Ureter (tissue), 1 donor: ENCODE results near the gene IGFLR1. TPM values are rescaled to one million over a fixed set of nuclear protein-coding genes. Genes with fewer than 3 reads are reported as not detected.
"Not testable (repeated sequence)": the region's sequence is repeated elsewhere in the genome, so short reads cannot be mapped to it uniquely, and the experiment has no call there.

Source experiments
- DNase-seq: peaks from one replicate; pipeline ENCODE4 v3.0.0-alpha.2; 2020; ENCODE audit warnings: low spot score
- total RNA-seq: library from RNA; stranded (reverse); gene quantifications from one replicate; pipeline ENCODE4 v1.2.4, GENCODE V29; 2023
- donor health status: DM: yes; HTN: yes; CAD: no.

IGFLR1 gene
- total RNA-seq, 1 donor from 2014 or later, result 14.7 TPM

DNA sequence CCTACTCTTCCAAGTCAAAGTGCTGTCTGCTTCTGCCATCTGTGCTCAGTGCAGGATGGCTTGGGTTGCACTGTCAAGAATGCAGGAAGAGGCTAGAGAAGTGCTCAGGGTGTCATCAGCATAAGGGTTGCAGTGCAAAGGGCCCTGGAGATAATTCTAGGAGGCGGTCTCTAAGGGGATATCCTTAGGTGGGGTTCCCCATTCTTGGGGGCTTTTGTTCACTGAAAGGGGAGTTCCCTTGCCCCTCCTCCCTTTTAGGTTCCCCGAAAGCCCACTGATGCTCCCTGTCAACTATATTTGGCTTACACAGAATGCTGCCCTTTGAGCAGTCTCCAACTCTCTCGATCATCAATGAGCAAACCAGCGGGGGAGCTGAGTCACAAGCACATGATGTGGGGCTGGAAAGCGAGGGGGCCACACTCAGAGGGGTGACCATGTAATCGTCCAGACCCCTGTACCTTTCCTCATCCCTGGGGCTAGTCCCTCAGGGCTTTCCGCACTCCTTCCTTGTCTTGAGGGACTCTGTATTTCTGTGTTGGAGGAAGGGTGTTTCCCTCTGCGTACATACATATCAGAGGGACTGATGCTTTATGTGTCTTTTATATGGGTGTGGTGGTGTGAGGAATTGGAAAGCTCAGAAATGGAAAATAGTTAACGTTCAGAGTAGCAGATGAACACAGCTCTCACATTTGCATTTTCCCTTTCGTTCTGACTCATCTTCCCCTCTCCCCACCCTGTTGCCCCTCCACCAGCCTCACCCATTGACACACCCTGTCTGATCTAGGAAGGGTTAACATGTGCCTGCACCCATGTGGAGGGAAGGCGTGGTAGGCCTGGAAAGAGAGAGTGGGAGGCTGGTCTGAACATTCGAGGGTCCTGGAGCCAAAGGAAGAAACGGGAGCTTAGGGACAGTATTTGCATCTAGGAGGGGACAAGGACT lies 31.2 kb downstream of the IGFLR1 start:
- DNase-seq, result no peak

DNA sequence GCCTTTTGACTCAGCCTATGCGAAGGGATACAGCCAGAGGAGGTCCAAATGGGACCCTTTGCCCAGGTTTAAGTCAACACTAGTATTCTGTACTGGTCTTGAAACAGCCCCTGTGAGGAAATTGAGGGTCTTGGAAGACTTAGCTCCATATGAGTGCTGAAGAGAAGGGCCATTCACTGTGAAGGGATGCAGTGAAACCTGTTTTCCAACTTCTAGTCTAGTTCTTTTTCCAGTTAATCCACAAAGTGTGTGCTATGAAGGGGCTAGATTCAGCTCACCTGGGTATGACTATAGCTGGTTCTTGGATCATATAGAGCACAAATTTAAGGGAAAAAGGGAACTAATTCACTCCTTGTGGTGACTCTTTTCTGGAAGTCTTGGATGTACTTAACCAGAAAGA lies 33.9 kb downstream of the IGFLR1 start:
- DNase-seq, result no peak

DNA sequence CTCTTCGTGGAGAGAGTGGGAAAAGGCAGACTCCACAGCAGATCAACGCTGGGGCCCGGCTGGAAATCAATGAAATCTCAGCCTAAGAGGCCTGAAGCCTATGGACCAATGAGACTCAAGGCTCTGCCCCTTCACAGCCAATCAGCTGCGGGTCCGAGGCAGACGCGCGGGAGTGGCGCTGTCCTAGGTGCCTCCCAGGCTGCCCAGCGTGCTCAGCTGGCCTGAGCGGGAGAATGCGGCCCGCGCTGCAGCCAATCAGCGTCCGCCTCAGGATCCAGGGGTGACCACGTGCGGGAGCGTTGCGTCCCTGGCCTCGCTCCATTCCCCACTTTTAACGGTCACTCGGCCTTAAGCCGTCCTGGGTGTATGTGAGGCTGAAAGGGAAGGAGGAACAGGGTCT lies 38.0 kb downstream of the IGFLR1 start, which contains the start of gene ZBTB32:
ZBTB32 (plus strand) TSS at position 341 of the 400 bp plus-strand sequence. CDS start 10,069 bp downstream, outside the sequence.
- DNase-seq, result no peak

DNA sequence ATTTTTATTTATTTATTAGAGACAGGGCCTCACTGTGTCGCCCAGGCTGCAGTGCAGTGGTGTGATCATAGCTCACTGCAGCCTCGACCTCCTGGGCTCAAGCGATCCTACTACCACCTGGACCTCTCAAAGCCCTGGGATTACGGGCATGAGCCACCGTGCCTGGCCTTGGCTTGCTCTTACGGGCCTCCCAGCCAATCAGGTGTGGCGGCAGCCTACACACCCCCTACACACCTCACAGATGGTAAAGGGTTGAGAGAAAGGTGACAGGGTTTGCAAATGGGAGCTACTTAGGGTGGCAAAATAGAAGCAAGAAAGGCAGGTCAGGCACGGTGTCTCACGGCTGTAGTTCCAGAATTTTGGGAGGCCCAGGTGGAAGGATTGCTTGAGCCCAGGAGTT lies 38.9 kb downstream of the IGFLR1 start:
- no peak for DNase-seq

DNA sequence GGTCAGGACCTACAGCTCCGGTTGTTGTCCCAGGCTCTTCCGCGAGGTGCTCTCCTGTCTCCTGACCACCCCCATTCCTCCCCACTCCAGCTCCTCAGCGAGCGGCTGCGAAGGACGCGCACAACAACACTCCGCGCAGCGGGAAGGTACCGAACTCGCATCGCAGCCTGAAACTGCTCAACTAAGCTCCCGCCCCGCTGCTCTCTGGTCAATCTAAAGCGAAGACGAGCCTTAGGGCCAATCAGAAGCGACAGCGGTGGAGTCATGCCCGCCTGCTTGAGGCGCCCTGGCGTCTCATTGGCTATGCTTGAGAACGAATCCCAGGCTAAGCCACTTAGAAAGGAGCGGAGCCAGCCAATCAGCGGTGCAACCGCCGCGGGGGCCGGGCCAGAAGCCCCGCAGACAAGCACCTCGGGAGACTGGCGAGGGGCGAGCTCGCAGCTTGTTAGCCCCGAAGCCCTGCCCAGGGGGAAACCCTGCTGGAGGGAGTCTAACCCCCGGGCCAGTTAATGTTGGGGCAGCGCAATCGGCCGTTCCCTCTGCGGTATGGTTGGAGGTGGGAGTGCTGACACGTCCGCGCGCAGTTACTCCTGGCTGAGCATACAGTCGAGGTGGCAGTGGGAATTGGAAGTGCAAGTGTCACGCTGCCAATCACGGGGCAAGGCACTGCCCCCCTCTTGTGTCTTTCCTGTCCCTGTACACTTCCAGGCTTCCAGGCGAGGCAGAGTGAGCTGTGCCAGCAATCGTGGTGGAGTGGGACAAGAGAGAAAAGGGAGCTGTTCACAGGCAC lies 39.8 kb downstream of the IGFLR1 start:
- DNase-seq, result peak; percentile 94

DNA sequence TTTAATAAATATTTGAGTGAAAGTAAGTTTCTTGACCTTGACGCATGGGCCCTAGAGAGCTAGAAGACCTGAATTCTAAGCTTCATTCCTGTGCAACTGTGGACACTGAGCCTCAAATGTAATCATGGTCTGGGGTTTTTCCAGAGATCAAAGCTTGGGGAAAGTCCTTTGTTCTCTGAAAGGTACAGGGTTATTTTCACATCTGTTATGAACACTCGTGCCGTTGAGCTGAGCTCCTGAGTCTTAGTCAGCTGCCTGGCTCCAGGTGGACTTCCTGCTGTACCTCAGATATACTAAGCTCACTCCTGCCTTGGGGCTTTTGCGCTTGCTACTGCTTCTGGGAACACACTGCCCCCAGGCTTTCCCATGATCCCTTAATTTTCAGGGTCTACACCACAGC lies 45.4 kb downstream of the IGFLR1 start:
- no peak for DNase-seq

DNA sequence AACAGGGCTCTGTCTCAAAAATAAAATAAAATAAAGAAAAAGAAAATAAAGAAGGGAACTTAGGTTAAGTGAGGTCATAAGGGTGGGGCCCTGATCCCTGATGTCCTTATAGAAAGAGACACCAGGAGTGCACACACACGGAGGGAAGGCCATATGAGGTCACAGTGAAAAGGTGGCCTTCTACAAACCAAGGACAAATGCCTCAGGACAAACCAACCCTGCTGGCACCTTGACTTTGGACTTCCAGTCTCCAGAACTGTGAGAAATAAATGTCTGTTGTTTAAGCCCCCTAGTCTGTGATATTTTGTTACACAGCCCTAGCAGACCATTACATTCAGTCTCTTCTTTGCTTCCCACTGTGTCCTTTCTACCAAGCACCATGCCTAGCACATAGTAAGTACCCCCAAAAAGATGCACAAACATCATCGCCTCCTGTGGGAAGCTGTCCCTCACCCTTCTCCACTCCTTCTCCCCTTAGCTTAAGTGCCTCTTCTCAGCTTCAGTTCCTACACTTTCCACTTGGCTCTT lies 46.3 kb downstream of the IGFLR1 start:
- no peak for DNase-seq

DNA sequence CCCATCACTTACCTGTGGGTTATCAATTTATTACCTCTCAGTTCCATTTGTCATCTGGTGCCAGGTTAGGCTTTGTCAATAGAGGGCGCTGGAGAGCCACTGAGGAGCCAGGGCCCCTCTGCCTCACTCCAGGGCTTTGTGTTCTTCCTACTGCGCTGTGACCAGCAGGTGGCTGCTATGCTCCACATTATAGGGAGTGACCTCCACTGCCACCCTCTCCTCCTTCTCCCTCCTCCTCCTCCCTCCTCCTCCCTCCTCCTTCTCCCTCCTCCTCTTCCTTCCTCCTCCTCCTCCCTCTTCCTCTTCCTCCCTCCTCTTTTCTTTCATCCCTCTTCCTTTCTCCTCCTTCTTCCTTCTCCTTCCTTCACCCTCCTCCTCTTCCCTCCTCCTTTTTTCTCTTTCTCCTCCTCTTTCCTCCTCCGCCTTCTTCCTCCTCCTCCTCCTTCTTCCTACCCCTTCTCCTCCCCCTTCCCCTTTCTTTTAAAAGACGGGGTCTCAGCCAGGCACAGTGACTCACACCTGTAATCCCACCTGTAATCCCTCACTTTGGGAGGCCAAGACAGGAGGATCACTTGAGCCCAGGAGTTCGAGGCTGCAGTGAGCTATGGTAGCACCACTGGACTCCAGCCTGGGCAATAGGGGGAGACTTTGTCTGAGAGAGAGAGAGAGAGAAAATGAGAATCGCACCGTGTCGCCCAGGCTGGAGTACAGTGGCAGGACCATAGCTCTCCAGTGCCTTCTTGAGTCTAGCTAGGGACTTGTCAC lies 48.2 kb downstream of the IGFLR1 start:
- peak; percentile 89 for DNase-seq

DNA sequence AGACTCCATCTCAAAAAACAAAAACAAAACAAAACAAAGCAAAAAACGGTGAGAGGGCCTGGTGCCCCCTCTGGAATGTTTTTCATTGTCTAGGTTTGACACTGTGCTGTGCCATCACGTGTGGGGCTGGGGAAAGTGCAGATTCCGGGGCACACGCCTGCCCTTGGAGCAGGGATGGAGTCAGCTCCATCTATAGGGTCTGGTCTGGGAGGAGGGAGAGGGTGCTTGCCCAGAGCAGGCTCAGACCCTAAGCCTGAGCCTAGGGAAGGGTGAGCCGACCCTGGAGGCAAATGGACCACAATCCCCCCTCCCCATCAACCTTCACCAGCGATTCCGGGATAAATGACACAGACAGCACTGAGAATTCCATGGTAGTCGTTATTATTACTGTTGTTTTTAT lies 48.8 kb downstream of the IGFLR1 start:
- no peak for DNase-seq

DNA sequence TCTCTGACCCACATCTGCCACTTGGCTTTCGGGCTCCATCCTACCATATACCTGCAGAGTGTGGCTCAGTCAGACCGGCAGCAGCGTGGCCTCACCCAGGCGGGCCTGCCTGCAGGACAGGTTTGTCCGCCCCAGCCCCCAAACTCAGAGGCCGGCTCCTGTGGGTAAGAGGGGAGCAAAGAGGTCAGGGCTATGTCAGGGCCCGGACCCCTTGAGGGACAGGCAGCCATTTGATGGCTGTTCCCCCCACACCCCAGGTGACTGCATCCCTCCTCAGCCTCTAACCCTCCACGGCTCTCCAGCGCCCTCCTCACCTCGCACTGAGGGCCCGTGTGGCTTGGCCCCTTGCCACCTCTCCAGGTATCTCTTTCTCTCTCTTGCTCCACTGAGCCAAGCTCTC lies 50.2 kb downstream of the IGFLR1 start:
- DNase-seq, result peak; percentile 80

DNA sequence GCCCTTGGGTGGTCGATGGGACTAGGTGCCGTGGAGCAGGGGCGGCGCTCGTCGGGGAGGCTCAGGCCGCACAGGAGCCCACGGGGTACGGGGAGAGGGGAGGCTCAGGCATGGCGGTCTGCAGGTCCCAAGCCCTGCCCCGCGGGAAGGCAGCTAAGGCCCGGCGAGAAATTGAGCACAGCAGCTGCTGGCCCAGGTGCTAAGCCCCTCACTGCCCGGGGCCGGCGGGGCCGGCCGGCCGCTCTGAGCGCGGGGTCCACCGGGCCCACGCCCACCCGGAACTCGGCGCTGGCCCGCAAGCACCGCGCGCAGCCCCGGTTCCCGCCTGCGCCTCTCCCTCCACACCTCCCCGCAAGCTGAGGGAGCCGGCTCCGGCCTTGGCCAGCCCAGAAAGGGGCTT lies 51.1 kb downstream of the IGFLR1 start:
- not testable (repeated sequence) for DNase-seq

DNA sequence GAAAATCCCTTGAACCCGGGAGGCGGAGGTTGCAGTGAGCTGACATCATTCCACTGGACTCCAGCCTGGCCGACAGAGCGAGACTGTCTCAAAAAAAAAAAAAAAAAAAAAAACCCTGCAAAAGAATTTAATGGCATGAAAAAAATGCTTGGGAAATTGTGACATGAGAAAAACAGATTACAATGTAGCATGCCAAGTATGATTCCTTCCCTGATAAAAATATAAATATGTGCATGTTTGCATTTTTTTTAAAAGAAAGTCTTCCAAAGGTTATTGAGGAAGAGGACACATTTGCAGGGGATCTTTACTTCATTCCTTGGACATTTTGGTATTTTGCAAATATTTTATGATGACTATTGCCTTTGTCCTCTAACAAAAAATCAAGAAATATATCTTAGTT lies 52.4 kb downstream of the IGFLR1 start:
- no peak for DNase-seq

Other genes with a start within 250 kb of the IGFLR1 start
- 131 TPM for gene DMKN, start 228.8 kb downstream of the IGFLR1 start, total RNA-seq
- gene SBSN, start 214.1 kb downstream of the IGFLR1 start, total RNA-seq, result not detected
- gene GAPDHS, start 209.0 kb downstream of the IGFLR1 start, total RNA-seq, result not detected
- gene TMEM147, start 196.8 kb downstream of the IGFLR1 start, total RNA-seq, result 113 TPM
- not detected for gene ATP4A, start 178.8 kb downstream of the IGFLR1 start, total RNA-seq
- not detected for gene PMIS2, start 156.3 kb downstream of the IGFLR1 start, total RNA-seq
- gene HAUS5, start 129.7 kb downstream of the IGFLR1 start, total RNA-seq, result 19.2 TPM
- 66.6 TPM for gene RBM42, start 113.4 kb downstream of the IGFLR1 start, total RNA-seq
- 1.1 TPM for gene ETV2, start 100.7 kb downstream of the IGFLR1 start, total RNA-seq
- gene COX6B1, start 94.1 kb downstream of the IGFLR1 start, total RNA-seq, result 473 TPM
- gene UPK1A, start 75.9 kb downstream of the IGFLR1 start, total RNA-seq, result 631 TPM
- gene ZBTB32, start 37.9 kb downstream of the IGFLR1 start, total RNA-seq, result not detected
- gene KMT2B, start 24.4 kb downstream of the IGFLR1 start, total RNA-seq, result 43.7 TPM
- 32.9 TPM for gene U2AF1L4, start 3.0 kb upstream of the IGFLR1 start, total RNA-seq
- gene PSENEN, start 3.2 kb upstream of the IGFLR1 start, total RNA-seq, result 81.1 TPM
- gene LIN37, start 6.1 kb upstream of the IGFLR1 start, total RNA-seq, result 7.2 TPM
- 80.9 TPM for gene HSPB6, start 14.6 kb upstream of the IGFLR1 start, total RNA-seq
- 51.1 TPM for gene PROSER3, start 15.7 kb upstream of the IGFLR1 start, total RNA-seq
- gene ARHGAP33, start 33.1 kb upstream of the IGFLR1 start, total RNA-seq, result 17.8 TPM
- not detected for gene PRODH2, start 70.4 kb upstream of the IGFLR1 start, total RNA-seq
- not detected for gene NPHS1, start 110.1 kb upstream of the IGFLR1 start, total RNA-seq
- not detected for gene KIRREL2, start 114.5 kb upstream of the IGFLR1 start, total RNA-seq
- 6.2 TPM for gene APLP1, start 126.1 kb upstream of the IGFLR1 start, total RNA-seq
- 14.1 TPM for gene NFKBID, start 158.1 kb upstream of the IGFLR1 start, total RNA-seq
- 6.8 TPM for gene HCST, start 160.1 kb upstream of the IGFLR1 start, total RNA-seq
- gene TYROBP, start 165.8 kb upstream of the IGFLR1 start, total RNA-seq, result 18.7 TPM
- 9.6 TPM for gene LRFN3, start 193.9 kb upstream of the IGFLR1 start, total RNA-seq